A549 (cell line): ENCODE measurements around the gene HOXA2. TPM values are rescaled to one million over a fixed set of nuclear protein-coding genes. Genes with fewer than 3 reads are reported as not detected.

Experiments
- ATAC-seq, 2 experiments: fragments of 200-7000 bp in 1 of 2; fragments of >200 bp in 1 of 2; cut with Nextera tagmentation in 1 of 2; cut with Tn5 transposase in 1 of 2; 3 replicates each; pipeline versions ENCODE4 v1.8.0 to v1.9.1; 2018 to 2020; ENCODE audit warnings: mild to moderate bottlenecking in 1 of 2, moderate library complexity in 1 of 2
- CTCF ChIA-PET: fragments of 300-600 bp; sonication (Branson Sonifier 250); formaldehyde crosslinking; extraction: SDS; loops from one replicate; lab custom pipeline; 2021; ENCODE audit warnings: antibody characterized with exemption, inconsistent platforms; lab: Yijun Ruan, JAX
- POLR2A ChIA-PET: fragments of 350-600 bp; formaldehyde crosslinking; extraction: SDS; loops from one replicate; lab custom pipeline; 2021; ENCODE audit warnings: antibody characterized with exemption, inconsistent platforms; lab: Yijun Ruan, JAX
- DNase-seq, 2 experiments: peaks; one replicate each; pipeline versions ENCODE4 v3.0.0 to v3.0.0-alpha.2; 2011 to 2016; ENCODE audit warnings: low read depth in 1 of 2, low spot score in 1 of 2
- FAIRE-seq: peaks from 2 replicates; lab custom pipeline; 2011; peaks lifted over from hg19 to GRCh38; lab: Jason Lieb, UNC
- H3K27ac ChIP-seq, 2 experiments: fragments of >200 bp; sonication (Bioruptor Twin); formaldehyde crosslinking; 3 replicates each; pipeline ENCODE4 v1.5.1; 2016 to 2017
- H3K4me1 ChIP-seq: fragments of >200 bp; sonication (Bioruptor Twin); formaldehyde crosslinking; 3 replicates; pipeline ENCODE4 v1.6.1; 2016
- H3K4me2 ChIP-seq: fragments of >200 bp; sonication (Bioruptor Twin); formaldehyde crosslinking; 3 replicates; pipeline ENCODE4 v1.6.1; 2016
- H3K4me3 ChIP-seq: fragments of >200 bp; sonication (Bioruptor Twin); formaldehyde crosslinking; 3 replicates; pipeline ENCODE4 v1.5.1; 2016
- H3K9me3 ChIP-seq: fragments of >200 bp; sonication (Bioruptor Twin); formaldehyde crosslinking; 3 replicates; pipeline ENCODE4 v1.6.1; 2016
- KDM5A ChIP-seq: fragments of 200-600 bp; sonication (generic); IDR thresholded peaks from 2 replicates; pipeline ENCODE4 v1.6.1; 2016; ENCODE audit warnings: antibody characterized with exemption, mild to moderate bottlenecking
- MAFK ChIP-seq: fragments of 450-650 bp; IDR thresholded peaks from 2 replicates; pipeline ENCODE4 v1.6.1; 2014; ENCODE audit not compliant: partially characterized antibody
- WGBS: methylation state at CpG from one replicate; pipeline ENCODE4 v1.1.6; 2017; ENCODE audit errors: missing lambda C conversion rate; 5-methylcytosine and 5-hydroxymethylcytosine counted together
- polyA plus RNA-seq, 4 experiments: library from polyadenylated mRNA; depleted of rRNA in 3 of 4; stranded (reverse); fragments of >200 nt; fragmentation: RNase III in 1 of 4; extraction: RNeasy Plus Mini Kit Qiagen cat#74134 plus additional on column Dnase treatment in 1 of 4; gene quantifications; 2 replicates in 3 of 4; 3 replicates in 1 of 4; pipeline ENCODE4 v1.2.3, GENCODE V29; 2011 to 2017
- small RNA-seq, 6 experiments: library from RNA; depleted of rRNA; stranded (forward); fragments of <200 nt; gene quantifications; one replicate each; pipeline ENCODE3, GENCODE V24; 2012

HOXA2 gene
- polyA plus RNA-seq, 2 of the 4 experiments (the other 2 are of a cell fraction) = 1.3 to 2.1 TPM

DNA sequence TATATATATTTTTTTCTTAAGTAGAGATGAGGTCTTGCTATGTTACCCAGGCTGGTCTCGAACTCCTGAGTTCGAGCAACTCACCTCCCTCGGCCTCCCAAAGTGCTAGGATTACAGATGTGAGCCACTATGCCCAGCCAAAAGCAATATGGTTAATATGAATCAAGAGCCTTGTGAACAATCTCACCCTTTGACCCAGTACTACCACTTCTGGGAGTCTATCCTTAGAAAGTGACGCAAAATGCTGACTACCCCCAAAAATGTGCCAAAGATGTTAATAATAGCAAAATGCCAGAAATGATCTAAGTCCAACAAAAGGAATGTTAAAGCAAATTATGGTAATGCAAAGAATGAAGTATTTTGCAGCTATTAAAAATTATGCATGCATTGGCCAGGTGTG is 51.0 kb downstream of the HOXA2 start:
- ATAC-seq (no peak), FAIRE-seq (no peak), DNase-seq (no peak)
- 87% methylated on average over 4 of the region's 4 CpGs for WGBS
- CTCF ChIA-PET = interaction anchor here (1.0 kb wide), 1 partner anchor 11 kb away, joined by 3 read pairs; no protein-coding TSS in a partner anchor
- POLR2A ChIA-PET = no interaction called here
- TF ChIP-seq MAFK (peak; percentile 35), KDM5A (no peak)
- H3K4me2 ChIP-seq = no peak overlapping the region
- no peaks in the 10 kb centered on the region for H3K9me3 ChIP-seq
- no peak overlapping the region for H3K27ac ChIP-seq
- peaks cover 13% of the 10 kb centered on the region; the same call in 2 of the 3 replicates for H3K4me1 ChIP-seq
- H3K4me3 ChIP-seq = no peak overlapping the region

Small RNA genes lying within 50 kb of the gene (small RNA-seq; reads per million reads assigned to genes)
- gene AC004080.5 (0 reads per million in 6 experiments), gene RF01977 (0 reads per million in 6 experiments)

Other genes starting within 250 kb of the HOXA2 start
- gene SKAP2, start 238.1 kb downstream of the HOXA2 start, polyA plus RNA-seq (2011; rRNA removed) = 22.1 and 23.0 TPM in 2 replicates
- 18.7 to 24.3 TPM (median 20.5 TPM) in 3 replicates for gene SKAP2, start 238.1 kb downstream of the HOXA2 start, polyA plus RNA-seq (2017; fragmentation: RNase III; extraction: RNeasy Plus Mini Kit Qiagen cat#74134 plus additional on column Dnase treatment)
- gene HOXA1, start 6.7 kb downstream of the HOXA2 start, polyA plus RNA-seq (2011; rRNA removed) = 4.8 and 5.0 TPM in 2 replicates
- gene HOXA1, start 6.7 kb downstream of the HOXA2 start, polyA plus RNA-seq (2017; fragmentation: RNase III; extraction: RNeasy Plus Mini Kit Qiagen cat#74134 plus additional on column Dnase treatment) = 2.6 to 3.0 TPM (median 2.8 TPM) in 3 replicates
- 2.6 and 2.8 TPM in 2 replicates for gene HOXA4, start 28.1 kb upstream of the HOXA2 start, polyA plus RNA-seq (2011; rRNA removed)
- 2.1 to 3.0 TPM (median 2.3 TPM) in 3 replicates for gene HOXA4, start 28.1 kb upstream of the HOXA2 start, polyA plus RNA-seq (2017; fragmentation: RNase III; extraction: RNeasy Plus Mini Kit Qiagen cat#74134 plus additional on column Dnase treatment)
- gene HOXA5, start 41.0 kb upstream of the HOXA2 start, polyA plus RNA-seq (2011; rRNA removed) = 6.3 and 6.5 TPM in 2 replicates
- 2.9 to 4.9 TPM (median 4.0 TPM) in 3 replicates for gene HOXA5, start 41.0 kb upstream of the HOXA2 start, polyA plus RNA-seq (2017; fragmentation: RNase III; extraction: RNeasy Plus Mini Kit Qiagen cat#74134 plus additional on column Dnase treatment)
- gene HOXA6, start 45.1 kb upstream of the HOXA2 start, polyA plus RNA-seq (2011; rRNA removed) = 0.78 and 0.90 TPM in 2 replicates
- 1.6 to 2.2 TPM (median 2.1 TPM) in 3 replicates for gene HOXA6, start 45.1 kb upstream of the HOXA2 start, polyA plus RNA-seq (2017; fragmentation: RNase III; extraction: RNeasy Plus Mini Kit Qiagen cat#74134 plus additional on column Dnase treatment)
- 3.3 TPM in 2 replicates for gene HOXA3, start 49.9 kb upstream of the HOXA2 start, polyA plus RNA-seq (2011; rRNA removed)
- gene HOXA3, start 49.9 kb upstream of the HOXA2 start, polyA plus RNA-seq (2017; fragmentation: RNase III; extraction: RNeasy Plus Mini Kit Qiagen cat#74134 plus additional on column Dnase treatment) = 5.8 to 11.4 TPM (median 8.7 TPM) in 3 replicates
- gene HOXA7, start 54.0 kb upstream of the HOXA2 start, polyA plus RNA-seq (2011; rRNA removed) = 3.3 and 4.1 TPM in 2 replicates
- 3.7 to 4.8 TPM (median 4.5 TPM) in 3 replicates for gene HOXA7, start 54.0 kb upstream of the HOXA2 start, polyA plus RNA-seq (2017; fragmentation: RNase III; extraction: RNeasy Plus Mini Kit Qiagen cat#74134 plus additional on column Dnase treatment)
- gene HOXA9, start 62.9 kb upstream of the HOXA2 start, polyA plus RNA-seq (2011; rRNA removed) = 1.1 and 1.4 TPM in 2 replicates
- gene HOXA9, start 62.9 kb upstream of the HOXA2 start, polyA plus RNA-seq (2017; fragmentation: RNase III; extraction: RNeasy Plus Mini Kit Qiagen cat#74134 plus additional on column Dnase treatment) = 1.1 to 1.4 TPM (median 1.3 TPM) in 3 replicates
- gene HOXA10, start 71.6 kb upstream of the HOXA2 start, polyA plus RNA-seq (2011; rRNA removed) = 5.7 and 7.7 TPM in 2 replicates
- 5.0 to 5.7 TPM (median 5.2 TPM) in 3 replicates for gene HOXA10, start 71.6 kb upstream of the HOXA2 start, polyA plus RNA-seq (2017; fragmentation: RNase III; extraction: RNeasy Plus Mini Kit Qiagen cat#74134 plus additional on column Dnase treatment)
- 0.68 and 0.69 TPM in 2 replicates for gene HOXA11, start 82.5 kb upstream of the HOXA2 start, polyA plus RNA-seq (2011; rRNA removed)
- 0.59 to 0.84 TPM (median 0.61 TPM) in 3 replicates for gene HOXA11, start 82.5 kb upstream of the HOXA2 start, polyA plus RNA-seq (2017; fragmentation: RNase III; extraction: RNeasy Plus Mini Kit Qiagen cat#74134 plus additional on column Dnase treatment)
- 2.2 TPM in 2 replicates for gene HOXA13, start 97.4 kb upstream of the HOXA2 start, polyA plus RNA-seq (2011; rRNA removed)
- 2.3 to 2.7 TPM (median 2.4 TPM) in 3 replicates for gene HOXA13, start 97.4 kb upstream of the HOXA2 start, polyA plus RNA-seq (2017; fragmentation: RNase III; extraction: RNeasy Plus Mini Kit Qiagen cat#74134 plus additional on column Dnase treatment)
- 0.05 and 0.07 TPM in 2 replicates for gene EVX1, start 140.1 kb upstream of the HOXA2 start, polyA plus RNA-seq (2011; rRNA removed)
- gene EVX1, start 140.1 kb upstream of the HOXA2 start, polyA plus RNA-seq (2017; fragmentation: RNase III; extraction: RNeasy Plus Mini Kit Qiagen cat#74134 plus additional on column Dnase treatment) = 0.08 to 0.09 TPM in 2 of 3 replicates, not detected in the other